GM19025 (cell line): ENCODE measurements around the gene ANXA2.

Source experiments
- ATAC-seq: cut with Tn5 transposase; IDR thresholded peaks from one replicate; pipeline ENCODE4 v1.9.1; 2021; ENCODE audit warnings: mild to moderate bottlenecking, low read depth, moderate library complexity; ENCODE audit not compliant: unreplicated experiment

The ANXA2 gene

DNA sequence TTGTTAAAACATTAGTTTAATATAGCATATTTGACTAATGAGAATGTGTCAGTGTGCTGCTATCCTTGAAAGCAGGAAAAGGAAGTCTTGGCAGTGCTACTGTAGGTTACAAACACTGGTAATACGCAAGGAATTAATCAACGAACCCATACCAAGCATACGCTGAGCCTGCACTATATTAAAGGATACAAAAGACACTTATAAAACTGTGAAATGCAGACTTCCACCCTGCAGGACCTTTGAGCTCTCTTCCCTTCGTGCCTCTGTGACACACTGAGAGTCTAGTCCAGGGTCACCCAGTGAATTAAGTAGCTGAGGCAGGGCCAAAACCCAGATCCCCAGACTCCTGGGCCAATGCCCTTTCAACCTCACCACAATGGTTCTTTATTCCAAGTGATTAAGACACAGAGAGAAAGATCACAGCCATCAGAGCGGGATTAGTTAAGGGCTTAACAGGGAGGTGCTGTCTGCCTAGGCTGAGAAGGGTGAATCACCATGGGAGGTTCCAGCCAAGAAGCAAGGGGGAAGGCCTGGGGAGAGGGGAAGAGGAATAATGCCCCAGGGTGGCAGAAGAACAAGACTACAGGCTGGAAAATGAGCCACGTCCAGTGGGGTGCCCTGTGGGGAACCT, 6.8 kb downstream of the ANXA2 start:
- no peak for ATAC-seq

DNA sequence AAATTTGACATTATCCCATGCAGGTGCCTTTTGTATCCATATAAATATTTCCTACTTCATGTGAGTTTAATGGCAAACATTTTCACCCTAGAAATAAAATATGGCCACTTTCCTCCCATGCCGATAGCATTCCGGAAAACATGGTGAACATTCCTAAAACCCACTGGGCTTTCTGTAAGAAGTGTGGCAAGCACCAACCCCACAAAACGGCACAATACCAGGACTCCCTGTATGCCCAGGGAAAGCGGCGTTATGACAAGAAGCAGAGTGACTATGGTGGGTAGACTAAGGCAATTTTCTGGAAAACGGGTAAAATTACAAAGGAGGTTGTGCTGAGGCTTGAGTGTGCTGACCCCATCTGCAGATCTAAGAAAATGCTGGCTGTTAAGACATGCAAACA, 7.6 kb downstream of the ANXA2 start:
- ATAC-seq, result no peak

GRCh38 chr15:60389261-60390077, 8.3 kb downstream of the ANXA2 start:
- peak; percentile 83 for ATAC-seq

GRCh38 chr15:60387321-60387720, 10.5 kb downstream of the ANXA2 start:
- ATAC-seq, result no peak

- ATAC-seq, result no peak
These were observed 11.2 kb downstream of the ANXA2 start for GRCh38 chr15:60386615-60387014.

GRCh38 chr15:60385620-60386552, 11.9 kb downstream of the ANXA2 start:
- ATAC-seq, result no peak

- ATAC-seq, result no peak
These were observed 13.2 kb downstream of the ANXA2 start for GRCh38 chr15:60384526-60385126.

DNA sequence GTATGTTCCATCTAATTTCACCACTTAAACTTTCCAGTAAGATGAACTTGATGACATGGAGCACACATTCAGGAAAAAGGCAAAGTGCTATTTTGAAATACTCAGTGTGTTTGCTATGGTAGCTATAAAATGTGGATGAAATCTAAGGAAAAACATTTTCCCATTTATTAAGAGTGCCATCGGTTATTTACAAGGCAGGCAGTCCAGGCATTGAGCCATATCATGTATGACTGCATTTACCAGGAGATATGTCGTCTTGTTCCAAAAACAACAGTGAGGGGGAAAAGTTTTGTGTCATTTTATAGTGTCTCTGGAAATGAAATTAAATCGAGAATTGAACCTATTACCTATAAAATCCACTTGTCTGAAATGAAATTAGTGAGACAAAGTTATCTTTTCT, 13.7 kb downstream of the ANXA2 start:
- no peak for ATAC-seq

GRCh38 chr15:60382773-60383674, 14.8 kb downstream of the ANXA2 start:
- no peak for ATAC-seq

DNA sequence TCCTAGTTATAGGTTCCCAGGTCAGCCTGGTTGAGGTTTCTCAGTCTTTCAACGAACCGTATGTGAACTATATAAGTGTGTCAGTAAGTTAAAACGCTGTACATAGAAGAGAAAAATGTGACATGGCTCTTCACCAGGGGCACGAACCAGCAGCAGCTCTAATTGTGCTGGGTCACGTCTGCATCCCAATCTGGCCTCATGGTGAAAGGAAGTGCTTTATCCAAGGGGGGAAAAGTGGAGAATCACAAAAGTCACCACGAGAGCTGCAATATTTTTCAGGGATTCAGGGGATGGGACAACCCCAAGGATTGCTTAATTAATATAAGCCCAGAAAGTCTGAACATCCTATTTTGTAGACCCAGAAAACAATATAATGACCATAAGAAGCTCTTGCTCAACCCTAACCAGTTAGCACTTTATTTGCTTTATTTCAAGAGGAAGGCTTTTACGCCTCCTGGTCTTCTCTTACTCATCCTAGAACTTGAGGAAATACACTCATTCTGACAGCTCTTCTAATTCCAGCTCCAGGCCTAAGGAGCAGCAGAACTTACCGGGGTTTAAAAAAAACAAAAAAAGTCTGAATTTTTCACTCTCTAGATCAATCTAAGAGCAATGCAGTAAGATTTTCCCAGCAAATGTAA, 16.5 kb downstream of the ANXA2 start:
- no peak for ATAC-seq

GRCh38 chr15:60379525-60380274, 18.1 kb downstream of the ANXA2 start:
- no peak for ATAC-seq

DNA sequence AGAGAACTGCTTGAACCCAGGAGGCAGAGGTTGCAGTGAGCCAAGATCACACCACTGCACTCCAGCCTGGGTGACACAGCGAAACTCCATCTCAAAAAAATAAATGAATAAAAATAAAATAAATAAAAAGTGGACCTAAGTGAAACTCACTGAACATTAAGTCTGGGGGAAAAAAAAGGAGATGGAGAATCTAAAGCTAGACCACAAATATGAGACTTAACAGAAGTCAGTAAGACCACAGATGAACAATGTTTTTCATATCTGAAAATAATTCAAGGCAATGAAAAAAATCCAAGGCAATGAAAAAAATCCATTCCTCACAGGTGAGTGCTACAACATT, 18.6 kb downstream of the ANXA2 start:
- no peak for ATAC-seq

DNA sequence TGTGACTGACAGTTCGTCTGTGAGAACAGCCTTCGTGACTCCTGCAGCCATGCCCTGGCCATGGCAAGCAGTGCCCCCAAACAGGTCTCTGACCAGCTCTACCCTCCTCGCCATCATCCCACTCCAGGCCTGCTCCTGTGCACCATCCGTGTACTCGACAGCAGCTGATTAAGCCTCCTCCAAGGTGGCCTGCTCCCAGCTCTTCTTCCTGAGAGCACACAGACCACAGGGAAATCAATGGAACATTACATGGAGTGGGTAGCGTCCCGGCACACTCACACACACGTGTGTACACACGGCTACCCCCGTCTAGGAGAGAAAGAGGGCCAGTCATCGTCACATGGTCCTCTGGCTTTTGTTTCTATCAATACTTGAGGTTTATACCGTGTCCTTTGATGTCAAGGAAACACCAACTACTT, 21.1 kb downstream of the ANXA2 start:
- ATAC-seq, result no peak

- ATAC-seq, result no peak
These were observed 22.5 kb downstream of the ANXA2 start for GRCh38 chr15:60375306-60375705.

DNA sequence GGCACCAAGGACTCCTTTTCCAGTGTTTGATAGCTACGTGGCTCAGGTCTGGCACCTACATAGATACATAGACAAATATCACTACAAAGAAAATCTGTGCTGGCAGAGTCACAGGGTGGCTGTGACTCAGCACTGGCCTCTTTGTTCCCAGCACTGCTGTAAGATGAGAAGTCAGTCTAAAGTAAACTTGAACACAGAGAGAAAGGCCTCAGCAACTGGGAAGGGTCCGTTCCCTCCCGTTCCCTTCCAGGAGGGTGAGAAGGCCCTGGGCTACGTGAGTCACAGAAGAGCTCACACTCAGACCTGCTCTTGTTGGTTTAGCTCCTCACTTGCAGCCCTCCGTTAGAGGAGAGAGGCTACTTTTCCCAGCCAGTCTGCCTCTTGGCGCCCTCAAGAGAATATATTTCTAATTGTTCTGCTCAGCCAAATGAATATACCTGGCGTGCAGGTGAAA, 23.1 kb downstream of the ANXA2 start:
- no peak for ATAC-seq

DNA sequence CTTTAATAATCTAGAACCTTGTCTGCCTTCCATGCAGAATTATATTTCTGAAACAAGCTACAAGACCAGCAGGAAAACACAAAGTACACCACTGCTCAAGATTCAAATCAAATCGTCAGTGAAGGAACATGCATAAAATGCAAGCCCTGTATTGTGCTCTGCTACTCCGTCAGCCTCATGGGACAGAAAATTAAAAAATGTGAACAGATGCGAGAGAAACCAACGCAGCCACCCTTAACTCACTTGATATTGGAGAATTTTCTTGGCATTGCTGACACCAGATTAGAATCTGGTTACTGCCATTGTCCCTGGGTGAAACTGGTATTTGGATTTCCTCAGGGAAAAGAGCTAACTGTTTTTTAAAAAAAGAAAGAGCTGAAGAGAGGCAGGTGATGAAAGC, 23.6 kb downstream of the ANXA2 start:
- no peak for ATAC-seq

DNA sequence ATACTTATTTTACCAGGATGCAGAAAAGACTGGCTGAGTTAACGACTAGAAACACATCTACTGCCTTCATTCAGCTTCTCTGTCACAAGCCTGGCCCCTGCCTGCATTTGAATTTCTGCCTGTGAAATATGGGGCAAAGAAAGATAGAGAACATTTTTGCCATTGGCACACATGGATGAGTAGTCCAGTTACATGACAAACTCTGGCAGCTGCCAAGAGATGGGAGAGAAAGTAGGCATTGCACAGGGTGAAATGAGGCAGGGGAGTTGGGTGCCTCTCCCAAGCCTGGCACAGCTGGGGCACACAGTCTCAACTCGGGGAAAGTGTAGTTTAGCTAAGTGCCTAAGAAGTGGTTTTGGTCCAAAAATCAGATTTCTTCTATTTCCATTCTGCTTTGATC, 24.0 kb downstream of the ANXA2 start:
- no peak for ATAC-seq

GRCh38 chr15:60373327-60373726, 24.5 kb downstream of the ANXA2 start:
- no peak for ATAC-seq

GRCh38 chr15:60372756-60373155, 25.0 kb downstream of the ANXA2 start:
- no peak for ATAC-seq
